Measurements from ENCODE around the gene NOTCH3. TPM values are rescaled to one million over a fixed set of nuclear protein-coding genes. Genes with fewer than 3 reads are reported as not detected.
A peak's percentile ranks its signal among the peaks of the same experiment; 100 is the strongest.

NOTCH3 gene
- total and polyA plus RNA-seq, 2 of the 8 experiments (the other 6 are each of a cell fraction or from before 2014, with no cell fraction given) = 37.5 to 107 TPM

DNA sequence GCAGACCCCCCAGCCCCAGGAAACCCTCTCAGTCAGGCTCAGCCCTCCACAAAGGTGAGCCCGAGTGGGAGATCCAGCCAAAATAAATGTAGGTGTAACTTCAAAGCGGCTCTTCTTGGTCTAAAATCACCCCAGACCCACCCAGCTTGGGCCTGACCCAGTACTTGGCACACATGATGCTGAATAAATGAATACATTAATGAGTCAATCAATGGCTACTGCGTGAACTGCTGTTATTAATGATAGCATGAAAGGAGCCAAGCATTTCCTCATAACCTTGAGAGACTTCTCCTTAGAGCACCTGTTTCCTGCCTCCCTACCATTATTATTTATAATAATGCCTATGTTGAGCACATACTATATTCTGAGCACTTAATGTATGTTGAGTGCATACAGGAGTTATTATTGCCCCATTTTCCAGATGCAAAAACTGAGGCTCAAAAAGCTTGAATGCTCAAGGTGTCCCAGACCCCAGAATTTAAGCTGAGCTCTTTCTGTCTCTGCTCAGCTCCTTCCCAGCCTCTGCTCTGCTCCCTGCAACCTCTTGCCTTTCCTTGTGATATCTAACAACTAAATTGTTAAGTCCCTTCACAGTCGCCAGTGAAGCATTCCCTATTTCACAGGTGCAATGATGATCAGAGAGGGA lies 4.3 kb downstream of the NOTCH3 start:
- WGBS, 2 experiments (ENCODE audit: extremely low coverage in 1 of 2, insufficient coverage in 1 of 2, insufficient read length in 1 of 2, insufficient replicate concordance in 2 of 2, low coverage in 1 of 2, low lambda C conversion rate in 2 of 2, missing lambda C conversion rate in 1 of 2) = 43% methylated on average over 4 of the region's 4 CpGs; no CpG with 5 or more reads in 1 of the 2 experiments
- Histone ChIP-seq H3K9me3 (ENCODE audit: insufficient read depth in 2 of 2, low read depth in 1 of 2, low read length in 1 of 2) (no peaks in the 10 kb centered on the region), H4K91ac (replicated peaks; ENCODE audit: insufficient read length, low read length) (no peak overlapping the region), H2BK120ac (replicated peaks; ENCODE audit: low read depth, low read length) (no peak overlapping the region), H3K27me3 (replicated peaks in 1 of 4; ENCODE audit: control insufficient read depth in 3 of 4, extremely low read depth in 1 of 4, insufficient read depth in 3 of 4, low read length in 3 of 4) (peaks cover 0 to under 1% (median 0%) of the 10 kb centered on the region in 4 experiments; a peak in 1 of 7 replicates), H3K23ac (ENCODE audit: insufficient read length) (no peak overlapping the region), H2BK20ac (ENCODE audit: low read length) (no peak overlapping the region), H3K79me1 (ENCODE audit: low read depth, low read length) (peaks cover 14% of the 10 kb centered on the region), H3K36me3 (ENCODE audit: control insufficient read depth in 2 of 4, insufficient read depth in 4 of 4, low read length in 3 of 4) (peaks cover 7 to 36% (median 21%) of the 10 kb centered on the region in 4 experiments; a peak in 7 of 8 replicates), H2AFZ (ENCODE audit: low read length) (no peak overlapping the region), H4K5ac (ENCODE audit: insufficient read length, low read depth, low read length) (peak overlapping the region; percentile 77), H2BK15ac (ENCODE audit: low read length) (no peak overlapping the region), H3K4me3 (ENCODE audit: extremely low read depth in 1 of 4, insufficient read depth in 2 of 4, low read depth in 3 of 4, low read length in 4 of 4) (peak overlapping the region; percentile 21 to 80 (median 56); a peak in 5 of 8 replicates), H2AK5ac (ENCODE audit: low read depth, low read length) (no peak overlapping the region), H3K79me2 (ENCODE audit: control insufficient read depth in 1 of 2, insufficient read depth in 2 of 2, low read length in 2 of 2) (peaks cover 6 to 44% of the 10 kb centered on the region in 2 experiments; a peak in 3 of 4 replicates), H4K20me1 (replicated peaks in 1 of 2; ENCODE audit: control insufficient read depth in 1 of 2, insufficient read depth in 2 of 2, low read length in 2 of 2) (peaks cover 6 to 35% of the 10 kb centered on the region in 2 experiments), H3K23me2 (ENCODE audit: low read depth, low read length) (peaks cover 12% of the 10 kb centered on the region), H2BK12ac (ENCODE audit: low read depth, low read length) (no peak overlapping the region), H3K4ac (replicated peaks; ENCODE audit: insufficient read length, low read depth, low read length) (no peak overlapping the region), H4K8ac (ENCODE audit: extremely low read depth, insufficient read depth, low read length) (no peak overlapping the region), H3K27ac (ENCODE audit: low read depth, low read length) (no peak overlapping the region), H2BK5ac (ENCODE audit: low read depth, low read length) (no peak overlapping the region), H3K56ac (replicated peaks; ENCODE audit: insufficient read length, low read depth, low read length) (no peak overlapping the region), H3K9ac (replicated peaks in 1 of 4; ENCODE audit: extremely low read depth in 1 of 4, low read depth in 3 of 4, low read length in 3 of 4) (no peak overlapping the region), H3K4me1 (replicated peaks in 1 of 4; ENCODE audit: control insufficient read depth in 3 of 4, insufficient read depth in 4 of 4, low read length in 3 of 4) (peaks cover 4 to 17% (median 10%) of the 10 kb centered on the region in 4 experiments), H3K14ac (ENCODE audit: insufficient read length) (no peak overlapping the region), H3K4me2 (ENCODE audit: insufficient read depth in 1 of 2, low read depth in 2 of 2, low read length in 2 of 2) (peak overlapping the region; percentile 71 to 77), H3K18ac (ENCODE audit: extremely low read depth, low read length) (no peak overlapping the region)
- DNase-seq (ENCODE audit: low read depth in 1 of 2, low spot score in 2 of 2) (no peak), FAIRE-seq (no peak)
- ChIA-PET POLR2A (ENCODE audit: partially characterized antibody) (interaction anchor here (0.6 to 7.1 kb wide), 22 partner anchors 9 to 223 kb away, joined by 3 to 58 read pairs (median 4); partner anchors contain the start of gene EPHX3), CTCF (ENCODE audit: partially characterized antibody) (interaction anchor here (0.6 to 3.3 kb wide), 16 partner anchors 13 to 646 kb away, joined by 3 to 11 read pairs (median 4); no protein-coding TSS in a partner anchor)
- TF ChIP-seq, protein P1, sequence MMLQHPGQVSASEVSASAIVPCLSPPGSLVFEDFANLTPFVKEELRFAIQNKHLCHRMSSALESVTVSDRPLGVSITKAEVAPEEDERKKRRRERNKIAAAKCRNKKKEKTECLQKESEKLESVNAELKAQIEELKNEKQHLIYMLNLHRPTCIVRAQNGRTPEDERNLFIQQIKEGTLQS (IDR thresholded peaks at IDR 0.05; ENCODE audit: insufficient read depth, low read depth, low read length) = no peak
- TF ChIP-seq GTF2F1 (IDR thresholded peaks at IDR 0.05; ENCODE audit: borderline replicate concordance, low read depth, low read length) (no peak), POLR2AphosphoS5 (IDR thresholded peaks at IDR 0.05; ENCODE audit: low read depth, low read length) (no peak)

Data from H1 (cell line).